ENCODE results near the gene PDZD8.

The PDZD8 gene

DNA sequence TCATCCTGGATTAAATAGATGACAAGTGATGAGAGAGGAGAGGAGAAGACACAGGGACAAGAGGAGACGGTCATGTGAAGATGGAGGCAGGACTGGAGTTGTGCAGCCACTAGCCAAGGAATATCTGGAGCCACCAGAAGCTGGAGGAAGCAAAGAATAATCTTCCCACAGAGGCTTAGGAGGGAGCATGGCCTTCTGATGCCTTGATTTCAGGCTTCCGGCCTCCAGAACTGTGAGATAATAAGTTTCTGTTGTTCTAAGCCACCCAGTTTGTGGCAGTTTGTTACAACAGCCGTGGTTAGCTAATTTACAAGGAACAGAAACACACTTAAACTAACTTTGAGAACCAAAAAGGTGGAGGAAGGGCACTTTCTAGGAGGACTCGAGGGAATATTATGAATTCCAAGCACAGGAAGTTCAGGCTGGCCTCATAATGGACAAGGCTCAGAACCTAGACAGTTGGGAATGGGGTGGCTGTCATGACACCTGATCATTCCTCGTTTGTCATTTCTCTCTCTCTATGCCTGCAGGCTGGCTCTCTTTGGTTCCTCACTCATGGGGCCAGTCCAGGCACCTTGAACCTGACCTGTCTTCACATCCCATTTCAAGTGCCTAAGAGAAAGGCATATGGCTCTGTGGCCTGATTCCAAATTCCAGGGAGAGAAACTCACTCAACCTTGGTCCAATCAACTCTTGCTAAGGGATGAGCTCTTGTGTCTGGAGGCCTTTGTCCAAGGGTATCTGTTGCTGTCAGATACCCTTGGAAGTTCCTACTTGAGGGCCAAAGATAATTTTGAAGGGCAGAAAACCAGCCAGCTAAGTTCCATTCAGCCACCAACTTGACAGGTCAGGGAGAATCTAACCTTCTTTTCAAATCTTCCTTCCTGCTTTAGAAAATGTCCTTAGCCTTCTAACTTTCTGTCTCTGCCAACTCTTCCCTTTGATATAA lies 33.5 kb upstream of the PDZD8 start:
- TF ChIP-seq, protein P1, sequence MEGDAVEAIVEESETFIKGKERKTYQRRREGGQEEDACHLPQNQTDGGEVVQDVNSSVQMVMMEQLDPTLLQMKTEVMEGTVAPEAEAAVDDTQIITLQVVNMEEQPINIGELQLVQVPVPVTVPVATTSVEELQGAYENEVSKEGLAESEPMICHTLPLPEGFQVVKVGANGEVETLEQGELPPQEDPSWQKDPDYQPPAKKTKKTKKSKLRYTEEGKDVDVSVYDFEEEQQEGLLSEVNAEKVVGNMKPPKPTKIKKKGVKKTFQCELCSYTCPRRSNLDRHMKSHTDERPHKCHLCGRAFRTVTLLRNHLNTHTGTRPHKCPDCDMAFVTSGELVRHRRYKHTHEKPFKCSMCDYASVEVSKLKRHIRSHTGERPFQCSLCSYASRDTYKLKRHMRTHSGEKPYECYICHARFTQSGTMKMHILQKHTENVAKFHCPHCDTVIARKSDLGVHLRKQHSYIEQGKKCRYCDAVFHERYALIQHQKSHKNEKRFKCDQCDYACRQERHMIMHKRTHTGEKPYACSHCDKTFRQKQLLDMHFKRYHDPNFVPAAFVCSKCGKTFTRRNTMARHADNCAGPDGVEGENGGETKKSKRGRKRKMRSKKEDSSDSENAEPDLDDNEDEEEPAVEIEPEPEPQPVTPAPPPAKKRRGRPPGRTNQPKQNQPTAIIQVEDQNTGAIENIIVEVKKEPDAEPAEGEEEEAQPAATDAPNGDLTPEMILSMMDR (IDR thresholded peaks at IDR 0.05; ENCODE audit: low read depth, low read length, missing control alignments), result no peak
- H3K4me3 ChIP-seq (ENCODE audit: low read depth, low read length), result no peak overlapping the region
- no peak for DNase-seq (ENCODE audit: low read depth)

DNA sequence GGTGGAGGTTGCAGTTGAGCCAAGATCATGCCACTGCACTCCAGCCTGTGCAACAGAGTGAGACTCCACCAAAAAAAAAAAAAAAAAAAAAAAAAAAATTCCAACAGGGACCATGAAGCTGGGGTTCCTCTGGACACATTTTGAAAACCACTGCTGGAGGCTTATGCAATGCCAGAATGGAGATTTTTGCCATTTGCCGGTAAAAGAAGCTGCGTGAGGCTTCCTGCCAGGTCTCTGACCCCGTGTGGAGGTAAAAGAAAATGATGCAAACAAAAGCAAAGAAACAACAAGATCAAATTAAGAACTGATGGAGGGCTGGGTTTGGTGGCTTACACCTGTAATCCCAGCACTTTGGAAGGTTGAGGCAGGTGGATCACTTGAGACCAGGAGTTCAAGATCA lies 30.5 kb upstream of the PDZD8 start:
- TF ChIP-seq, protein P1 (IDR thresholded peaks at IDR 0.05; ENCODE audit: low read depth, low read length, missing control alignments), result no peak
- no peak for DNase-seq (ENCODE audit: low read depth)
- no peak overlapping the region for H3K4me3 ChIP-seq (ENCODE audit: low read depth, low read length)

DNA sequence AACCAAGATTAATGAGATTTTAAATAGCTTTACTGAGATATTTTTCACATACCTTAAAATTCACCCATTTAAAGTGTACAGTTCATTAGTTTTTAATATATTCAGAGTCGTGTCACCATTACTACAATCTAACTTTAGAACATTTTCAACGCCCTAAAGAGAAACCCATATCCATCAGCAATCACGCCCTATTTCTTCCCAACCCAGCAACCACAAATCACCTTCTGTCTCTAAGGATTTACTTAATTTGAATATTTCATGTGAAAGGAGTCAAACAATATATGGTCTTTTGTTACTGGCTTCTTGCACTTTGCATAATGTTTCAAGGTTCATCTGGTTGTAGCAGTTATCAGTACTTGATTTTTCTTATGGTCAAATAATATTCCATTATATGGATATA lies 25.1 kb upstream of the PDZD8 start:
- DNase-seq (ENCODE audit: low read depth), result no peak
- no peak overlapping the region for H3K4me3 ChIP-seq (ENCODE audit: low read depth, low read length)
- TF ChIP-seq, protein P1 (IDR thresholded peaks at IDR 0.05; ENCODE audit: low read depth, low read length, missing control alignments), result no peak

DNA sequence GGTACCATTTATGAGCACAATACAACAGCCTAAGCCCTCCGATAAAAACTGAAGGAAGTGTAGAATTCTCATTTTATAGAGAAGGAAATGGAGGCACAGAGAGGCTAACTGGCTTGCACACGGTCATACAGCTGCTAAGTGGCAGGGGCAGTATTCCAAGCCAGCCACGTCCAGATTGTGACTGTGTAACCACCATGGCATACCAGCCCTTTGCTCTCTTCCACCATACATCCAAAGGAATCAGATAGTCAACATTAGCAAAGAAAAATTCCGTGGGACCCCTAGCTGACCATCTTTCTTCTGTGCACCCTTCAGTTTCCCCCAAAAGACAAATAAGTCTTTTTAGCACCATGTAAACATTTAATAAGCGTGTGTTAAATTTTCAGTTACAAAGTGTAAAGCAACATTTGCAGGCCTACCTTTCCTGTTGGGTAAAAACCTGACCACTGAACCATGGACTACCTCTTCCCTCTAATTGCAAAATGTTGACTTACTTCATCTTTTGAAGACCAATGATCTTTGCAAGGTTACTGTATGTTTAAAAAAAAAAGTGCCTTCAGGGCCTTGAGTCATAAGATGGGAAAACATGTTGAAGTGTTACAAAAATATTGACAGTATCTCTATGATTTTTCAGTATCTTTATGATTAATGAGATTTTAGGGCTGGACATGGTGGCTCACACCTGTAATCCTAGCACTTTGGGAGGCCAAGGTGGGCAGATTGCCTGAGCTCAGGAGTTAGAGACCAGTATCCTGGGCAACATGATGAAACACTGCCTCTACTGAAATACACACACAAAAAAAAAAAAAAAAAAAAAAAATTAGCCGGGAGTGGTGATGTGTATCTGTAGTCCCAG lies 24.3 kb upstream of the PDZD8 start:
- TF ChIP-seq, protein P1 (IDR thresholded peaks at IDR 0.05; ENCODE audit: low read depth, low read length, missing control alignments), result no peak
- H3K4me3 ChIP-seq (ENCODE audit: low read depth, low read length), result no peak overlapping the region
- DNase-seq (ENCODE audit: low read depth), result no peak

DNA sequence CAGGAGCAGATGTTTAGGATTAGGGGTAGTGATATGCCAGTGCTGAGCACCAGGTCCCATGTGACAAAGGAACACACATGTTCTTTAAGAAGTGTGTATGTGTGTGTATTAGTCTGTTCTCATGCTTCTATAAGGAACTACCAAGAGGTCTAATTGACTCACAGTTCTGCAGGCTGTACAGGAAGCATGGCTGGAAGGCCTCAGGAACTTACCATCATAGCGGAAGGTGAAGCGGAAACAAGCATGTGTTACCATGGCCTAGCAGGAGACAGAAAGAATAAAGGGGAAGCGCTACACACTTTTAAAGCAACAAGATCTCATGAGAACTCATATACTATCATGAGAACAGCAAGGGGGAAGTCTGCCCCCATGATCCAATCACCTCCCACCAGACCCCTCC lies 22.8 kb upstream of the PDZD8 start:
- no peak overlapping the region for H3K4me3 ChIP-seq (ENCODE audit: low read depth, low read length)
- TF ChIP-seq, protein P1 (IDR thresholded peaks at IDR 0.05; ENCODE audit: low read depth, low read length, missing control alignments), result no peak
- DNase-seq (ENCODE audit: low read depth), result no peak

DNA sequence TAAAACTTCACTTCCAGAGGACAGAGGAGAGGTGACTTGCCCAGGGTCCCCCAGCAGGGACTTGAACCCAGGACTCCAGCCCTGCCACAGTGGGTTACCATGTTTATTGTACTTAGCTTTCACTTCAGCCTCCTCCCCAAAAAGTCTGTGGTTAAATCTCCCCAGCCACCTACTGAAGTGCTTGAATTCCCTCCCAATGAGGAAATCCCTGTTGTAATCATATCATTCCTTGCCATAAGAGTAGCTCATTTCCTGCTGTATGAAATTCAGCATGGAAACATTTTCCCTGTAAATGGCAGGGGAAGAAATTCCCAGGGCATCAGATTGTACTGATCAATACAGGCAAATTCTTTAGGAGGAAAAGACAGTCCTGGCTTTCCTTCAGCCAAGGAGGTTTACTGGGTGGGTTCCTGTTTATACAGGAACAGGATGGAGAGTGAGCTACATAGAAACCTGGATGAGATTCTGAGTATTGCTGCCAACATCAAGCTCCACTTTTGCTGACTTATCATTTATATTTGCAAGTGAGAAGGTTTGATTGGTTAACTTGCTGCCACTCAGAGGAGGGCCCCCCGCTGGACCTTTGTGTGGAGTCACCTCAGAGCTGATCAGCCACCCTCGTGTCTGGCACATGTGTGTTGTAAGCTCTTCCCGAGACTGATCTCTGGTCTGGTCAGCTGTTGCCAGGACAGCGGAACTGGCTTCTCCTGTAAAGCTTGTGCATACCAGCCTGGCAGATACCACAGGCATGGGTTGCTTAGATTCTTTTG lies 16.4 kb upstream of the PDZD8 start:
- TF ChIP-seq, protein P1 (IDR thresholded peaks at IDR 0.05; ENCODE audit: low read depth, low read length, missing control alignments), result no peak
- DNase-seq (ENCODE audit: low read depth), result no peak

More for the DNA sequence above, 16.4 kb upstream of the PDZD8 start:
- no peak overlapping the region for H3K4me3 ChIP-seq (ENCODE audit: low read depth, low read length)
